GM23248 (cell line): ENCODE data around the gene GFAP. TPM values are rescaled to one million over a fixed set of nuclear protein-coding genes. Genes with fewer than 3 reads are reported as not detected.

Source experiments
- DNase-seq: peaks from one replicate; pipeline ENCODE4 v3.0.0-alpha.2; 2015
- H2AFZ ChIP-seq: fragments of 200-600 bp; sonication (generic); 2 replicates; pipeline ENCODE4 v1.6.1; 2016; ENCODE audit warnings: antibody characterized with exemption
- H3F3A ChIP-seq: fragments of 200-600 bp; sonication (generic); 2 replicates; pipeline ENCODE4 v1.6.1; 2016; ENCODE audit warnings: mild to moderate bottlenecking, antibody characterized with exemption, mixed run types; ENCODE audit not compliant: insufficient read depth
- H3K27ac ChIP-seq: fragments of 200-600 bp; sonication (generic); 2 replicates; pipeline ENCODE4 v1.5.1; 2016; ENCODE audit warnings: mild to moderate bottlenecking
- H3K27me3 ChIP-seq: fragments of 200-600 bp; sonication (generic); replicated peaks from 2 replicates; pipeline ENCODE4 v1.6.1; 2016; ENCODE audit warnings: mild to moderate bottlenecking; ENCODE audit not compliant: insufficient read depth
- H3K36me3 ChIP-seq: fragments of 200-600 bp; sonication (generic); 2 replicates; pipeline ENCODE4 v1.6.1; 2016; ENCODE audit warnings: low read depth, mild to moderate bottlenecking
- H3K4me1 ChIP-seq: fragments of 200-600 bp; sonication (generic); 2 replicates; pipeline ENCODE4 v1.6.1; 2016; ENCODE audit warnings: mild to moderate bottlenecking; ENCODE audit not compliant: insufficient read depth
- H3K4me2 ChIP-seq: fragments of 200-600 bp; sonication (generic); one replicate; pipeline ENCODE4 v1.6.1; 2016; ENCODE audit warnings: mild to moderate bottlenecking; ENCODE audit not compliant: unreplicated experiment
- H3K4me3 ChIP-seq: fragments of 200-600 bp; sonication (generic); 2 replicates; pipeline ENCODE4 v1.5.1; 2016; ENCODE audit warnings: mild to moderate bottlenecking
- H3K79me2 ChIP-seq: fragments of 200-600 bp; sonication (generic); 2 replicates; pipeline ENCODE4 v1.6.1; 2016; ENCODE audit warnings: mild to moderate bottlenecking; ENCODE audit not compliant: insufficient read depth
- H3K9ac ChIP-seq: fragments of 200-600 bp; sonication (generic); 2 replicates; pipeline ENCODE4 v1.6.1; 2016; ENCODE audit warnings: mild to moderate bottlenecking
- H3K9me2 ChIP-seq: fragments of 200-600 bp; sonication (generic); 2 replicates; pipeline ENCODE4 v1.6.1; 2016; ENCODE audit warnings: mixed run types, mild to moderate bottlenecking, moderate library complexity; ENCODE audit not compliant: insufficient read depth
- H3K9me3 ChIP-seq: fragments of 200-600 bp; sonication (generic); one replicate; pipeline ENCODE4 v1.6.1; 2017; ENCODE audit warnings: low read depth
- H4K20me1 ChIP-seq: fragments of 200-600 bp; sonication (generic); 2 replicates; pipeline ENCODE4 v1.6.0; 2016; ENCODE audit not compliant: insufficient read depth
- EZH2 ChIP-seq: fragments of 200-600 bp; sonication (generic); IDR thresholded peaks from 2 replicates; pipeline ENCODE4 v1.6.1; 2018; ENCODE audit warnings: antibody characterized with exemption, mild to moderate bottlenecking; ENCODE audit not compliant: insufficient read depth, poor library complexity, severe bottlenecking
- EZH2phosphoT487 ChIP-seq: fragments of 200-600 bp; sonication (generic); IDR thresholded peaks from 2 replicates; pipeline ENCODE4 v1.6.1; 2018; ENCODE audit warnings: antibody characterized with exemption, moderate library complexity, mild to moderate bottlenecking, low read depth; ENCODE audit not compliant: insufficient read depth
- WGBS, 2 experiments: methylation state at CpG; one replicate each; pipeline ENCODE4 v1.1.6; 2015 to 2017; ENCODE audit warnings: low lambda C conversion rate in 2 of 2, low coverage in 1 of 2; ENCODE audit errors: missing lambda C conversion rate in 2 of 2; 5-methylcytosine and 5-hydroxymethylcytosine counted together
- in situ Hi-C: fragments of 300-500 bp; cut with MboI; formaldehyde crosslinking; loops from 2 replicates; pipeline ENCODE4 v1.15.0; 2020
- polyA plus RNA-seq: library from polyadenylated mRNA; unstranded; fragments of >200 nt; fragmentation: Nextera tagmentation; extraction: Ambion mirVana; gene quantifications from 2 replicates; pipeline ENCODE4 v1.2.1, GENCODE V29; 2016
- total RNA-seq: library from RNA; depleted of rRNA; stranded (reverse); fragments of >200 nt; shearing (Covaris generic); gene quantifications from 2 replicates; pipeline ENCODE4 v1.2.3, GENCODE V29; 2014

GFAP gene
- total and polyA plus RNA-seq, 2 experiments from 2014 or later = 0.49 TPM; not detected in 1

GRCh38 chr17:44912763-44913544 is 2.3 kb downstream of the GFAP start:
- peaks cover 5% of the 10 kb centered on the region; the same call in 1 of the 2 replicates for H3F3A ChIP-seq
- no peak overlapping the region for H3K4me3 ChIP-seq
- no peaks in the 10 kb centered on the region for H3K36me3 ChIP-seq
- 86 to 95% methylated on average over 13 to 14 of the region's 14 CpGs for WGBS, 2 experiments
- TF ChIP-seq EZH2 (no peak), EZH2phosphoT487 (no peak)
- no peaks in the 10 kb centered on the region for H3K79me2 ChIP-seq
- no peak overlapping the region for H3K27ac ChIP-seq
- no peaks in the 10 kb centered on the region for H3K9me3 ChIP-seq
- in situ Hi-C loops = no loop called here
- H3K27me3 ChIP-seq = no peaks in the 10 kb centered on the region
- H2AFZ ChIP-seq = no peak overlapping the region
- DNase-seq = no peak
- no peak overlapping the region for H3K9ac ChIP-seq
- H3K4me2 ChIP-seq = no peak overlapping the region
- no peaks in the 10 kb centered on the region for H3K9me2 ChIP-seq
- H4K20me1 ChIP-seq = no peaks in the 10 kb centered on the region
- H3K4me1 ChIP-seq = peaks cover 24% of the 10 kb centered on the region

GRCh38 chr17:44911133-44912001 is 3.9 kb downstream of the GFAP start:
- WGBS, 2 experiments = 24 to 28% methylated on average over 38 to 53 of the region's 56 CpGs
- Histone ChIP-seq H3K9me3 (no peaks in the 10 kb centered on the region), H3K36me3 (no peaks in the 10 kb centered on the region), H3K27ac (no peak overlapping the region), H2AFZ (peak overlapping the region; percentile 62), H3K27me3 (no peaks in the 10 kb centered on the region), H3K9ac (no peak overlapping the region), H3F3A (peaks cover 5% of the 10 kb centered on the region; the same call in 1 of the 2 replicates), H3K9me2 (no peaks in the 10 kb centered on the region), H3K79me2 (no peaks in the 10 kb centered on the region), H3K4me2 (peak overlapping the region; percentile 41), H4K20me1 (no peaks in the 10 kb centered on the region), H3K4me3 (peak overlapping the region; percentile 22), H3K4me1 (peaks cover 15% of the 10 kb centered on the region)
- TF ChIP-seq EZH2phosphoT487 = no peak
- no peak for TF ChIP-seq EZH2
- in situ Hi-C loops = no loop called here
- peak; percentile 73 for DNase-seq

GRCh38 chr17:44910231-44911106 is 4.8 kb downstream of the GFAP start:
- Histone ChIP-seq H3K9ac (no peak overlapping the region), H2AFZ (peak overlapping the region; percentile 62; the same call in 1 of the 2 replicates), H3K9me2 (no peaks in the 10 kb centered on the region), H3K4me1 (peaks cover 23% of the 10 kb centered on the region), H3K79me2 (no peaks in the 10 kb centered on the region), H4K20me1 (no peaks in the 10 kb centered on the region), H3K27me3 (no peaks in the 10 kb centered on the region), H3K27ac (peak overlapping the region; percentile 43; the same call in 1 of the 2 replicates), H3K4me3 (no peak overlapping the region), H3K36me3 (no peaks in the 10 kb centered on the region), H3K4me2 (no peak overlapping the region), H3F3A (peaks cover 5% of the 10 kb centered on the region; the same call in 1 of the 2 replicates), H3K9me3 (no peaks in the 10 kb centered on the region)
- WGBS, 2 experiments = 85 to 90% methylated on average over 13 of the region's 13 CpGs
- no peak for TF ChIP-seq EZH2phosphoT487
- TF ChIP-seq EZH2 = no peak
- DNase-seq = no peak
- in situ Hi-C loops = no loop called here

- Histone ChIP-seq H3K9me3 (no peaks in the 10 kb centered on the region), H3K4me1 (peaks cover 29% of the 10 kb centered on the region), H3K27me3 (no peaks in the 10 kb centered on the region), H3K36me3 (no peaks in the 10 kb centered on the region), H4K20me1 (no peaks in the 10 kb centered on the region), H3K79me2 (no peaks in the 10 kb centered on the region), H2AFZ (no peak overlapping the region; the same call in 1 of the 2 replicates), H3K4me3 (no peak overlapping the region), H3F3A (peaks cover 5% of the 10 kb centered on the region; the same call in 1 of the 2 replicates), H3K9ac (no peak overlapping the region), H3K27ac (peak overlapping the region; percentile 43), H3K9me2 (no peaks in the 10 kb centered on the region), H3K4me2 (no peak overlapping the region)
- no peak for TF ChIP-seq EZH2phosphoT487
- TF ChIP-seq EZH2 = no peak
- WGBS, 2 experiments = 71 to 72% methylated on average over 11 of the region's 11 CpGs
- peak; percentile 74 for DNase-seq
- in situ Hi-C loops = no loop called here
Observed at GRCh38 chr17:44909681-44910144, 5.6 kb downstream of the GFAP start.
